ENCODE results near the gene PPP2R3B.

DNA sequence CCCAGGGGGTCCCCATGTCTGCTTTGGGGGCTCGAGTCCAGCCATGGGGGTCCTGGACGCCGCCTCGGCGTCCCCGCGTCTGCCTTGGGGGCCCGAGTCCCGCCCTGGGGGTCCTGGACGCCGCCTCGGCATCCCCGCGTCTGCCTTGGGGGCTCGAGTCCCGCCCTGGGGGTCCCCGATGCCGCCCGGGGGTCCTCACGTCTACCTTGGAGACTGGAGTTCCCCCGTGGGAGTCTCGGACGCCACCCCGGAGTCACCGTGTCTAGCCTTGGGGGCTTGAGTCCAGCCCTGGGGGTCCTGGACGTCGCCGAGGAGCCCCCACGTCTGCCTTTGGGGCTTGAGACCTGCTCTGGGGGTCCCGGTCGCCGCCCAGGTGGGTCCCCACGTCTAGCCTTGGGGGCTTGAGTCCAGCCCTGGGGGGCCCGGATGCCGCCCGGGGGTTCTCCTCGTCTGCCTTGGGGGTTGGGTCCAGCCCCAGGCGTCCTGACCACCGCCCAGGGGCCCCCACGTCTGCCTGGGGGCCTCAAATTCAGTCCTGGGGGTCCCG is 67.1 kb downstream of the PPP2R3B start:
- TF ChIP-seq TCF12 (IDR thresholded peaks at IDR 0.05; ENCODE audit: low read depth) (no peak), EP300 (IDR thresholded peaks at IDR 0.05; ENCODE audit: borderline replicate concordance) (no peak), TAF1 (IDR thresholded peaks at IDR 0.05; ENCODE audit: low read depth) (no peak), ZBTB7A (IDR thresholded peaks at IDR 0.05; ENCODE audit: low read depth) (no peak), RAD21 (IDR thresholded peaks at IDR 0.05; ENCODE audit: low read depth) (no peak), YY1 (IDR thresholded peaks at IDR 0.05; ENCODE audit: low read depth) (no peak), CEBPB (IDR thresholded peaks at IDR 0.05) (no peak), NFIC (IDR thresholded peaks at IDR 0.05) (no peak), FOXM1 (IDR thresholded peaks at IDR 0.05; ENCODE audit: borderline replicate concordance, low read depth) (no peak), EGR1 (IDR thresholded peaks at IDR 0.05) (no peak), TEAD4 (IDR thresholded peaks at IDR 0.05) (no peak), CREB1 (IDR thresholded peaks at IDR 0.05; ENCODE audit: low read depth) (no peak)
- TF ChIP-seq, protein P1, sequence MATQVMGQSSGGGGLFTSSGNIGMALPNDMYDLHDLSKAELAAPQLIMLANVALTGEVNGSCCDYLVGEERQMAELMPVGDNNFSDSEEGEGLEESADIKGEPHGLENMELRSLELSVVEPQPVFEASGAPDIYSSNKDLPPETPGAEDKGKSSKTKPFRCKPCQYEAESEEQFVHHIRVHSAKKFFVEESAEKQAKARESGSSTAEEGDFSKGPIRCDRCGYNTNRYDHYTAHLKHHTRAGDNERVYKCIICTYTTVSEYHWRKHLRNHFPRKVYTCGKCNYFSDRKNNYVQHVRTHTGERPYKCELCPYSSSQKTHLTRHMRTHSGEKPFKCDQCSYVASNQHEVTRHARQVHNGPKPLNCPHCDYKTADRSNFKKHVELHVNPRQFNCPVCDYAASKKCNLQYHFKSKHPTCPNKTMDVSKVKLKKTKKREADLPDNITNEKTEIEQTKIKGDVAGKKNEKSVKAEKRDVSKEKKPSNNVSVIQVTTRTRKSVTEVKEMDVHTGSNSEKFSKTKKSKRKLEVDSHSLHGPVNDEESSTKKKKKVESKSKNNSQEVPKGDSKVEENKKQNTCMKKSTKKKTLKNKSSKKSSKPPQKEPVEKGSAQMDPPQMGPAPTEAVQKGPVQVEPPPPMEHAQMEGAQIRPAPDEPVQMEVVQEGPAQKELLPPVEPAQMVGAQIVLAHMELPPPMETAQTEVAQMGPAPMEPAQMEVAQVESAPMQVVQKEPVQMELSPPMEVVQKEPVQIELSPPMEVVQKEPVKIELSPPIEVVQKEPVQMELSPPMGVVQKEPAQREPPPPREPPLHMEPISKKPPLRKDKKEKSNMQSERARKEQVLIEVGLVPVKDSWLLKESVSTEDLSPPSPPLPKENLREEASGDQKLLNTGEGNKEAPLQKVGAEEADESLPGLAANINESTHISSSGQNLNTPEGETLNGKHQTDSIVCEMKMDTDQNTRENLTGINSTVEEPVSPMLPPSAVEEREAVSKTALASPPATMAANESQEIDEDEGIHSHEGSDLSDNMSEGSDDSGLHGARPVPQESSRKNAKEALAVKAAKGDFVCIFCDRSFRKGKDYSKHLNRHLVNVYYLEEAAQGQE (IDR thresholded peaks at IDR 0.05; ENCODE audit: low read depth) = no peak
- TF ChIP-seq, protein P2, sequence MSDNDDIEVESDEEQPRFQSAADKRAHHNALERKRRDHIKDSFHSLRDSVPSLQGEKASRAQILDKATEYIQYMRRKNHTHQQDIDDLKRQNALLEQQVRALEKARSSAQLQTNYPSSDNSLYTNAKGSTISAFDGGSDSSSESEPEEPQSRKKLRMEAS (IDR thresholded peaks at IDR 0.05) = no peak
